NCI-H2107 treated with DMSO at 0.1 percent for 48 hours (cell line): Measurements from ENCODE around the gene RAB4B.
"Not testable (repeated sequence)": the region's sequence is repeated elsewhere in the genome, so short reads cannot be mapped to it uniquely, and the experiment has no call there.

Source experiments
- DNase-seq: peaks from one replicate; lab custom pipeline; 2025; ENCODE audit not compliant: unreplicated experiment; lab: John Stamatoyannopoulos, UW

Gene RAB4B

GRCh38 chr19:40777937-40778705 lies at the start of gene RAB4B:
Gene RAB4B (plus strand): TSS chr19:40778247. CDS start chr19:40778376, 129 bp downstream.
- peak; percentile 98 for DNase-seq

- not testable (repeated sequence) for DNase-seq
These were observed 48.0 kb upstream of the RAB4B start for GRCh38 chr19:40730065-40730464.

- not testable (repeated sequence) for DNase-seq
These were observed 45.7 kb upstream of the RAB4B start for GRCh38 chr19:40732304-40732703.

- no peak for DNase-seq
These were observed 44.9 kb upstream of the RAB4B start for GRCh38 chr19:40733149-40733548.

GRCh38 chr19:40735013-40735771 lies 42.9 kb upstream of the RAB4B start:
- no peak for DNase-seq

- no peak for DNase-seq
These were observed 41.4 kb upstream of the RAB4B start for GRCh38 chr19:40736661-40737060.

GRCh38 chr19:40737102-40737644 lies 40.9 kb upstream of the RAB4B start:
- DNase-seq: no peak

GRCh38 chr19:40739030-40739839 lies 38.8 kb upstream of the RAB4B start:
- DNase-seq: no peak

GRCh38 chr19:40739871-40740703 lies 38.0 kb upstream of the RAB4B start:
- no peak for DNase-seq

GRCh38 chr19:40740747-40741146 lies 37.3 kb upstream of the RAB4B start:
- no peak for DNase-seq

GRCh38 chr19:40741527-40742390 lies 36.3 kb upstream of the RAB4B start:
- DNase-seq: no peak

GRCh38 chr19:40742477-40742876 lies 35.6 kb upstream of the RAB4B start:
- DNase-seq: no peak

GRCh38 chr19:40742886-40743285 lies 35.2 kb upstream of the RAB4B start:
- no peak for DNase-seq

GRCh38 chr19:40743926-40744325 lies 34.1 kb upstream of the RAB4B start:
- DNase-seq: no peak

- DNase-seq: no peak
These were observed 33.3 kb upstream of the RAB4B start for GRCh38 chr19:40744554-40745401.

- DNase-seq: no peak
These were observed 32.7 kb upstream of the RAB4B start for GRCh38 chr19:40745402-40745780.

GRCh38 chr19:40747536-40747935 lies 30.5 kb upstream of the RAB4B start:
- DNase-seq: no peak

- DNase-seq: peak; percentile 99
These were observed 27.8 kb upstream of the RAB4B start, which contains the start of gene ACTMAP for GRCh38 chr19:40750058-40750873. Gene ACTMAP (minus strand): TSS chr19:40750477. CDS start chr19:40749803, 674 bp downstream.
